ENCODE results near the gene SEMA3B. TPM values are rescaled to one million over a fixed set of nuclear protein-coding genes. Genes with fewer than 3 reads are reported as not detected.

The SEMA3B gene
- total and polyA plus RNA-seq, 9 of the 15 experiments (the other 6 are each of a cell fraction or from before 2014, with no cell fraction given), result 0.03 to 1.8 (median 0.55) TPM; not detected in 1

DNA sequence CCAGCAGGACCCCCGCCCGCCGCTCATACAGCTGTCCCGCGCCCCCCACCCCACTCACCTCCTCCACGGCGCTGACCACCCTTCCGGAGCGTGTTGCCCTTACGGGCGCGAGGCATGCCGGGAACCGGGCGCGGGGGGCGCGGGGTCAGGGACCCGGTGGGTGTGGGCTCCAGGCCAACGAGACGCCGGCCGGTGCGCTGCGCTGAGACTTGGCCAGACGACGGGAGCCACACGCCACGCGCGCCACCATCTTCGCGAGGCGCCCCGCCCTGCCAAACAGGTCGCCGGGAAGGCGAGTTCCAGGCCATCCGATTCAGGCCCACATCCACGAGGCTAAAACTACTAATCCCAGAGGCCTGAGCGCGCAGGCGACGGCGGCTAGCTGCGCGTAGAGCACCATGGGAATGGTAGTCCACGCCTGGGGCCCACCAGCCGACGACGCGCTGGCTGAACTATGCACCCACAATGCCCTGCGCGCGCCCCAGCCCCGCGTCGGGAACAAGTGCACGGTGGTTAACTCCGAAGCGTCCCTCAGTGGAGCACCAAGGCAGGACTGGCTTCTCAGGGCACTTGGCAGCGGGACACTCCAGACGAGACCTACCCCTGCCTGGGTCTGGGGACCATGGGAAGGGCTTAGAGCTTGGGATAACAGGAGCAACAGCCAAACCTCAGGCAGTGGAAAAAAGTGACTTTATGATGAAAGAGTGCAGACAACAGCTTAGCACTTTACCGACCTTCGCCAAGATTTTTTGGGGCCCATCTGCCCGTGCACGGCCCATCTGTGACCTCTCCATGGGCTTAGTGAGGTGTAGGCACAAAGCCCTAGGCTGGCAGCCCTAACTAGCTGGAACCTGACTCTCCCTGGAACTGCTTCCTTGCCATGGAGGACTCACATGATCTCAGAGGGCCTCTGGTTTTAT is 23.5 kb downstream of the SEMA3B start, which contains the start of gene IFRD2 (continued):
- TF ChIP-seq TEAD4 (IDR thresholded peaks at IDR 0.05; ENCODE audit: low read length) (no peak), TEAD4 (CRISPR knock-in tag; IDR thresholded peaks at IDR 0.05; ENCODE audit: borderline replicate concordance) (peak; percentile 78; the same call in 1 of the 2 replicates), RUNX1 (IDR thresholded peaks at IDR 0.05; ENCODE audit: low read depth) (no peak), MTA1 (IDR thresholded peaks at IDR 0.05; ENCODE audit: borderline replicate concordance) (peak; percentile 93), CXXC5 (CRISPR knock-in tag; IDR thresholded peaks at IDR 0.05) (peak; percentile 98), BHLHE40 (IDR thresholded peaks at IDR 0.05; ENCODE audit: low read length) (peak; percentile 54), ZNF76 (CRISPR knock-in tag; IDR thresholded peaks at IDR 0.05; ENCODE audit: borderline replicate concordance) (peak; percentile 91), PML (IDR thresholded peaks at IDR 0.05; ENCODE audit: low read length) (no peak), HDAC8 (tag; IDR thresholded peaks at IDR 0.05) (peak; percentile 79; the same call in 1 of the 2 replicates), BCL6 (CRISPR knock-in tag; IDR thresholded peaks at IDR 0.05) (peak; percentile 82), CC2D1A (IDR thresholded peaks at IDR 0.05) (no peak), TCFL5 (CRISPR knock-in tag; conservative IDR thresholded peaks at IDR 0.05) (0 out of 2 replicates have a peak, but pooled peaks have one; percentile 18), MYBL2 (IDR thresholded peaks at IDR 0.05; ENCODE audit: low read depth) (no peak), MYBL2 (CRISPR knock-in tag; IDR thresholded peaks at IDR 0.05; ENCODE audit: borderline replicate concordance) (no peak), NR4A1 (CRISPR knock-in tag; IDR thresholded peaks at IDR 0.05) (peak; percentile 52; the same call in 1 of the 2 replicates), NR4A1 (tag; IDR thresholded peaks at IDR 0.05) (peak; percentile 85), ARID2 (IDR thresholded peaks at IDR 0.05) (no peak), JUNB (CRISPR knock-in tag; conservative IDR thresholded peaks at IDR 0.05) (no peak), ZNF354B (CRISPR knock-in tag; IDR thresholded peaks at IDR 0.05) (no peak; the same call in 1 of the 2 replicates), RBM34 (IDR thresholded peaks at IDR 0.05; ENCODE audit: borderline replicate concordance, insufficient read depth, low read length) (no peak), ZNF764 (CRISPR knock-in tag; IDR thresholded peaks at IDR 0.05; ENCODE audit: low read depth) (no peak)
- TF ChIP-seq, protein P1, sequence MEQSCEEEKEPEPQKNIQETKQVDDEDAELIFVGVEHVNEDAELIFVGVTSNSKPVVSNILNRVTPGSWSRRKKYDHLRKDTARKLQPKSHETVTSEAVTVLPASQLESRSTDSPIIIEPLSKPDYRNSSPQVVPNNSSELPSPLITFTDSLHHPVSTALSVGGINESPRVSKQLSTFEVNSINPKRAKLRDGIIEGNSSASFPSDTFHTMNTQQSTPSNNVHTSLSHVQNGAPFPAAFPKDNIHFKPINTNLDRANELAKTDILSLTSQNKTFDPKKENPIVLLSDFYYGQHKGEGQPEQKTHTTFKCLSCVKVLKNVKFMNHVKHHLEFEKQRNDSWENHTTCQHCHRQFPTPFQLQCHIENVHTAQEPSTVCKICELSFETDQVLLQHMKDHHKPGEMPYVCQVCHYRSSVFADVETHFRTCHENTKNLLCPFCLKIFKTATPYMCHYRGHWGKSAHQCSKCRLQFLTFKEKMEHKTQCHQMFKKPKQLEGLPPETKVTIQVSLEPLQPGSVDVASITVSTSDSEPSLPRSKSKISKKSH (CRISPR knock-in tag; IDR thresholded peaks at IDR 0.05), result no peak
- TF ChIP-seq, protein P2, sequence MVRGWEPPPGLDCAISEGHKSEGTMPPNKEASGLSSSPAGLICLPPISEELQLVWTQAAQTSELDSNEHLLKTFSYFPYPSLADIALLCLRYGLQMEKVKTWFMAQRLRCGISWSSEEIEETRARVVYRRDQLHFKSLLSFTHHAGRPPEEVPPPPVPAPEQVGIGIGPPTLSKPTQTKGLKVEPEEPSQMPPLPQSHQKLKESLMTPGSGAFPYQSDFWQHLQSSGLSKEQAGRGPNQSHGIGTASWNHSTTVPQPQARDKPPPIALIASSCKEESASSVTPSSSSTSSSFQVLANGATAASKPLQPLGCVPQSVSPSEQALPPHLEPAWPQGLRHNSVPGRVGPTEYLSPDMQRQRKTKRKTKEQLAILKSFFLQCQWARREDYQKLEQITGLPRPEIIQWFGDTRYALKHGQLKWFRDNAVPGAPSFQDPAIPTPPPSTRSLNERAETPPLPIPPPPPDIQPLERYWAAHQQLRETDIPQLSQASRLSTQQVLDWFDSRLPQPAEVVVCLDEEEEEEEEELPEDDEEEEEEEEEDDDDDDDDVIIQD (CRISPR knock-in tag; IDR thresholded peaks at IDR 0.05), result no peak
- TF ChIP-seq, protein P3, sequence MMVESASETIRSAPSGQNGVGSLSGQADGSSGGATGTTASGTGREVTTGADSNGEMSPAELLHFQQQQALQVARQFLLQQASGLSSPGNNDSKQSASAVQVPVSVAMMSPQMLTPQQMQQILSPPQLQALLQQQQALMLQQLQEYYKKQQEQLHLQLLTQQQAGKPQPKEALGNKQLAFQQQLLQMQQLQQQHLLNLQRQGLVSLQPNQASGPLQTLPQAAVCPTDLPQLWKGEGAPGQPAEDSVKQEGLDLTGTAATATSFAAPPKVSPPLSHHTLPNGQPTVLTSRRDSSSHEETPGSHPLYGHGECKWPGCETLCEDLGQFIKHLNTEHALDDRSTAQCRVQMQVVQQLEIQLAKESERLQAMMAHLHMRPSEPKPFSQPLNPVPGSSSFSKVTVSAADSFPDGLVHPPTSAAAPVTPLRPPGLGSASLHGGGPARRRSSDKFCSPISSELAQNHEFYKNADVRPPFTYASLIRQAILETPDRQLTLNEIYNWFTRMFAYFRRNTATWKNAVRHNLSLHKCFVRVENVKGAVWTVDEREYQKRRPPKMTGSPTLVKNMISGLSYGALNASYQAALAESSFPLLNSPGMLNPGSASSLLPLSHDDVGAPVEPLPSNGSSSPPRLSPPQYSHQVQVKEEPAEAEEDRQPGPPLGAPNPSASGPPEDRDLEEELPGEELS (CRISPR knock-in tag; IDR thresholded peaks at IDR 0.05; ENCODE audit: borderline replicate concordance), result no peak
